K562 (cell line): ENCODE results near the gene CYP2R1. TPM values are rescaled to one million over a fixed set of nuclear protein-coding genes. Genes with fewer than 3 reads are reported as not detected.

Experiments used
- ATAC-seq: fragments of 200-7000 bp; cut with Tn5 transposase; 3 replicates; pipeline ENCODE4 v1.9.1; 2020; ENCODE audit warnings: moderate library complexity
- BruUV-seq: library from RNA; stranded (reverse); fragments of 400-500 nt; replicated peaks from 2 replicates; lab custom pipeline; 2021; lab: Mats Ljungman, UMichigan
- CTCF ChIA-PET: fragments of 300-600 bp; formaldehyde crosslinking; extraction: SDS; loops from one replicate; lab custom pipeline; 2021; ENCODE audit warnings: low intra/inter-chr PET ratio; lab: Yijun Ruan, JAX
- POLR2A ChIA-PET: fragments of 300-600, 350-650 bp; sonication (Branson Sonifier 250); formaldehyde crosslinking; extraction: SDS; loops from one replicate; lab custom pipeline; 2021; ENCODE audit warnings: antibody characterized with exemption, inconsistent platforms; lab: Yijun Ruan, JAX
- DNase-seq, 4 experiments: peaks; one replicate each; pipeline versions ENCODE4 v3.0.0 to v3.0.0-alpha.2; 2011 to 2018; ENCODE audit warnings: low spot score in 3 of 4, mixed read lengths in 3 of 4; ENCODE audit errors: extremely low read depth in 1 of 4
- FAIRE-seq: peaks from 2 replicates; lab custom pipeline; 2011; peaks lifted over from hg19 to GRCh38; lab: Jason Lieb, UNC
- H2AFZ ChIP-seq: 2 replicates; pipeline ENCODE4 v1.6.0; 2011; ENCODE audit warnings: low read depth, low read length, control low read depth, inconsistent platforms
- H3K27ac ChIP-seq: fragments of 200-600 bp; 3 replicates; pipeline ENCODE4 v1.8.0; 2011; ENCODE audit warnings: low read depth, mild to moderate bottlenecking, control low read depth, inconsistent platforms, low read length, moderate library complexity, mixed read lengths; ENCODE audit errors: extremely low read depth
- H3K27me3 ChIP-seq, 2 experiments: fragments of 300-600 bp in 1 of 2; 2 replicates in 1 of 2; 3 replicates in 1 of 2; pipeline versions ENCODE4 v1.6.0 to v1.8.0; 2011; ENCODE audit warnings: inconsistent platforms in 2 of 2, low read length in 2 of 2, mild to moderate bottlenecking in 1 of 2, mixed read lengths in 1 of 2, moderate library complexity in 1 of 2; ENCODE audit not compliant: control insufficient read depth in 2 of 2, insufficient read depth in 2 of 2
- H3K36me3 ChIP-seq: fragments of 300-600 bp; 3 replicates; pipeline ENCODE4 v1.8.0; 2011; ENCODE audit warnings: mild to moderate bottlenecking, low read length, inconsistent platforms; ENCODE audit not compliant: control insufficient read depth, insufficient read depth
- H3K4me1 ChIP-seq, 2 experiments: fragments of 200-600 bp in 1 of 2; replicated peaks in 1 of 2; 2 replicates in 1 of 2; 3 replicates in 1 of 2; pipeline versions ENCODE4 v1.5.1 to v1.8.0; 2011; ENCODE audit warnings: inconsistent platforms in 2 of 2, low read length in 2 of 2, mild to moderate bottlenecking in 1 of 2, mixed read lengths in 1 of 2, moderate library complexity in 1 of 2; ENCODE audit not compliant: control insufficient read depth in 2 of 2, insufficient read depth in 2 of 2
- H3K4me2 ChIP-seq: 2 replicates; pipeline ENCODE4 v1.6.1; 2011; ENCODE audit warnings: low read length, control low read depth, inconsistent platforms, mixed read lengths; ENCODE audit not compliant: insufficient read depth
- H3K4me3 ChIP-seq: fragments of 200-600 bp; sonication (generic), shearing (Covaris generic); 2 replicates; pipeline ENCODE4 v1.5.1; 2016; ENCODE audit warnings: control low read depth, inconsistent platforms
- H3K79me2 ChIP-seq: fragments of 200-600 bp; 3 replicates; pipeline ENCODE4 v1.8.0; 2011; ENCODE audit warnings: low read length, inconsistent platforms; ENCODE audit not compliant: control insufficient read depth, insufficient read depth
- H3K9ac ChIP-seq, 2 experiments: 2 replicates each; pipeline versions ENCODE4 v1.6.0 to v1.6.1; 2011; ENCODE audit warnings: low read depth in 2 of 2, low read length in 2 of 2, control low read depth in 1 of 2, inconsistent platforms in 1 of 2, mild to moderate bottlenecking in 1 of 2, mixed read lengths in 1 of 2; ENCODE audit not compliant: insufficient read depth in 1 of 2
- H3K9me1 ChIP-seq: one replicate; pipeline ENCODE4 v1.6.0; 2011; ENCODE audit warnings: inconsistent platforms, mild to moderate bottlenecking, low read length, moderate library complexity; ENCODE audit not compliant: control insufficient read depth, insufficient read depth
- H3K9me3 ChIP-seq: replicated peaks from 2 replicates; pipeline ENCODE4 v1.5.1; 2011; ENCODE audit warnings: low read depth, low read length, inconsistent platforms; ENCODE audit not compliant: control insufficient read depth, insufficient read depth
- H4K20me1 ChIP-seq: replicated peaks from 2 replicates; pipeline ENCODE4 v1.6.1; 2011; ENCODE audit warnings: low read length, inconsistent platforms, mixed read lengths; ENCODE audit not compliant: control insufficient read depth, insufficient read depth
- C11orf30 ChIP-seq: fragments of 450-650 bp; IDR thresholded peaks from 2 replicates; pipeline ENCODE4 v1.6.1; 2016; ENCODE audit warnings: low read depth, mild to moderate bottlenecking
- MAFF ChIP-seq: IDR thresholded peaks from 2 replicates; pipeline ENCODE4 v1.6.1; 2012; ENCODE audit warnings: low read length, improper control_type of control experiment
- MAFG ChIP-seq: fragments of 450-650 bp; conservative IDR thresholded peaks from 2 replicates; pipeline ENCODE4 v1.6.1; 2016; ENCODE audit warnings: missing genetic modification characterization, missing compliant biosample characterization
- MAFK ChIP-seq: IDR thresholded peaks from 2 replicates; pipeline ENCODE4 v1.6.1; 2011; ENCODE audit warnings: low read length, improper control_type of control experiment
- ZNF316 ChIP-seq: fragments of 450-650 bp; IDR thresholded peaks from 2 replicates; pipeline ENCODE4 v1.6.1; 2016
- ZNF589 ChIP-seq: fragments of 200-800 bp; sonication (Bioruptor generic); IDR thresholded peaks from 2 replicates; pipeline ENCODE4 v1.6.1; 2016; ENCODE audit warnings: low read depth, missing genetic modification characterization, missing compliant biosample characterization
- WGBS: fragments of 100-300 bp; shearing (Covaris generic); methylation state at CpG from one replicate; pipeline ENCODE4 v1.1.6; 2016; ENCODE audit warnings: low coverage, mixed read lengths; ENCODE audit not compliant: insufficient coverage; ENCODE audit errors: missing lambda C conversion rate; 5-methylcytosine and 5-hydroxymethylcytosine counted together
- in situ Hi-C: fragments of 300-500 bp; cut with MboI; formaldehyde crosslinking; loops from 4 replicates; pipeline ENCODE4 v1.15.0; 2018; ENCODE audit warnings: inconsistent platforms, mixed read lengths
- intact Hi-C: fragments of 100-400 bp; cut with micrococcal nuclease; formaldehyde crosslinking; loops from 2 replicates; pipeline ENCODE4 v1.14.2; 2022
- polyA plus RNA-seq, 8 experiments: library from polyadenylated mRNA; depleted of rRNA in 4 of 8; stranded (reverse) in 5 of 8; unstranded in 3 of 8; fragments of >200 nt; fragmentation: Nextera tagmentation in 2 of 8; fragmentation: Illumina TruSeq in 1 of 8; extraction: Ambion mirVana in 2 of 8; extraction: Trizol in 1 of 8; gene quantifications; 2 replicates each; pipeline versions ENCODE4 v1.2.1 to v1.2.3, GENCODE V29; 2011 to 2014; ENCODE audit warnings: inconsistent platforms in 1 of 8, missing spikeins in 1 of 8
- total RNA-seq, 7 experiments: library from RNA; depleted of rRNA in 6 of 7; stranded (reverse); fragments of >200 nt in 6 of 7; fragmentation: Illumina TruSeq in 2 of 7; extraction: Trizol in 2 of 7; gene quantifications; 2 replicates each; pipeline versions ENCODE4 v1.2.1 to v1.2.3, GENCODE V29; 2011 to 2021; ENCODE audit warnings: low replicate concordance in 1 of 7
- TF ChIP-seq, protein P1 (sequence below): sonication (generic); formaldehyde crosslinking; IDR thresholded peaks from 2 replicates; pipeline ENCODE4 v1.8.0; 2022; ENCODE audit warnings: mild to moderate bottlenecking, missing genetic modification reagents

CYP2R1 gene
- total and polyA plus RNA-seq, 9 of the 15 experiments (the other 6 are each of a cell fraction or from before 2014, with no cell fraction given), result 19.4 to 40.5 (median 29.4) TPM

DNA sequence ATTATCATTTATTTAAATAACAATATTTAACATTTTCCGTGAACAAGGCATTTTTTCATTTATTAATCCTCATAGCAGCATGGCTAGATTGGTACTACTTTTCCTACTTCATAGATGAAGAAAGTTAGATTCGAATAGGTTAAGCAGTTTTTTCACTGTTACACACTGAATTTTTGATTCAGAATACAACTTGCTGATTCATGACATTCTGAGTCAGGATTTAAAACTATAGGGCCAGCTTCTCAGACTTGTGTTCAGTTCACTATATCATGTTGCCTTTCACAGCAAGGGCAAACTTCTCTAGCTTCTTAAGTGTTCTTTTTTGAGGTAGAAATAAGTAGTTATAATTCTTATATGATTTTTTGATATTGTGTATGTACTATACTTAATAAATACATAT is 31.5 kb downstream of the CYP2R1 start:
- CTCF ChIA-PET, result no interaction called here
- Histone ChIP-seq H3K79me2 (no peaks in the 10 kb centered on the region), H3K36me3 (peaks cover 12% of the 10 kb centered on the region; the same call in 2 of the 3 replicates), H3K4me2 (no peak overlapping the region), H3K9ac (no peak overlapping the region), H3K4me1 (no peaks in the 10 kb centered on the region), H3K9me1 (no peaks in the 10 kb centered on the region), H4K20me1 (no peaks in the 10 kb centered on the region), H3K27ac (no peak overlapping the region), H3K9me3 (no peaks in the 10 kb centered on the region), H3K4me3 (no peak overlapping the region), H2AFZ (no peak overlapping the region), H3K27me3 (no peaks in the 10 kb centered on the region)
- intact Hi-C loops (no loop called here), in situ Hi-C loops (no loop called here)
- FAIRE-seq, result no peak
- no TSS peak for BruUV-seq
- WGBS, result 61% methylated on average over 2 of the region's 2 CpGs
- DNase-seq, result no peak
- TF ChIP-seq MAFG (tag), result peak; percentile 47; the same call in 1 of the 2 replicates
- TF ChIP-seq MAFK, result peak; percentile 51; the same call in 1 of the 2 replicates
- TF ChIP-seq ZNF589 (CRISPR knock-in tag), result no peak
- peak; percentile 41; the same call in 1 of the 2 replicates for TF ChIP-seq MAFF
- peak; percentile 83 for TF ChIP-seq C11orf30
- peak; percentile 90 for TF ChIP-seq ZNF316
- TF ChIP-seq, protein P1, sequence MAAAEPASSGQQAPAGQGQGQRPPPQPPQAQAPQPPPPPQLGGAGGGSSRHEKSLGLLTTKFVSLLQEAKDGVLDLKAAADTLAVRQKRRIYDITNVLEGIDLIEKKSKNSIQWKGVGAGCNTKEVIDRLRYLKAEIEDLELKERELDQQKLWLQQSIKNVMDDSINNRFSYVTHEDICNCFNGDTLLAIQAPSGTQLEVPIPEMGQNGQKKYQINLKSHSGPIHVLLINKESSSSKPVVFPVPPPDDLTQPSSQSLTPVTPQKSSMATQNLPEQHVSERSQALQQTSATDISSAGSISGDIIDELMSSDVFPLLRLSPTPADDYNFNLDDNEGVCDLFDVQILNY (CRISPR knock-in tag), result no peak
- ATAC-seq, result no peak
- POLR2A ChIA-PET, result interaction anchor here (0.6 to 1.2 kb wide), 4 partner anchors 9 to 969 kb away, joined by 3 to 4 read pairs (median 3); partner anchors contain the start of gene PSMA1
